GM19397 (cell line): Measurements from ENCODE around the gene MAP2K4.

Source experiments
- ATAC-seq: cut with Tn5 transposase; IDR thresholded peaks from one replicate; pipeline ENCODE4 v1.9.1; 2021; ENCODE audit warnings: mild to moderate bottlenecking, moderate library complexity; ENCODE audit not compliant: unreplicated experiment

The MAP2K4 gene

DNA sequence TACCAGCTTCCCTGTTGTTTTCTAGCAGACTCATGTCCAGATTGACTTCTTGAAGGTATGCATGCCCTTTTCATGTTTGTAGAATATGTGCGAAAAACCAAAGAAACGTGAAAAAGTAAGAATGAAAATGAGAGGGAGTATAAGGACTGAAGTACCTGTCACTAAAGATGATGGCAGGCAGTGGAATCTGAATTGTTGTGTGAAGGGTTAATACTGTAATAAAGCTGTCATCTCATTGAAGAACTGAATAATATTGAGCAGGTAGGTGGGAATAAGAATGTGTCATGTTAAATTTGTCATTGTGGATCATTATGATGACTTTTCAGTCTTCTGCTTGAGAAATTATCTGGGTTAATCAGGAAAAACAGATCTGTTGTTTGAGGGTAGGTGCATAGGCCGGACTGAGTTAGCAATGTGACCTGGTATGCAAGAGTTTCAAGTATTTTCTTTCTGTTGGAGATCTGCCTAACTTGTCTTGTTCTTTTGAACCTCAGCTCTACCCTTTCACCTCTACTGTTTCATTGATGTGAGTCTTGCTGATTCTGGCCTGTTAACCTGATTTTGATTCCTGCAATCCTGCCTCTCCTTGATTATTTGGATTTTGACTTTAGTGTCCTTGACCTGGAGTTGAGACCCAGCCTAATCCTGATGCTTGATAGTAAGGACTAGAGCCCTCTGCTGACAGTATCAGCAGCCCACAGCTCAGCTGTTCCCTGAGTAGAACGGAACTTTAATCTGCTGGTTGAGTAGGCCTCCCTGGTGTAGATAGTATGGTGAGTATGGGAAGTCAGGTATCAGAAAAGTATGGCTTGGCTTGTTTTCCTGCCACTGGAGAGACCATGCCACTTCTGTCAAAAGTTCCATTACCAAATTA lies 64.6 kb downstream of the MAP2K4 start:
- no peak for ATAC-seq

DNA sequence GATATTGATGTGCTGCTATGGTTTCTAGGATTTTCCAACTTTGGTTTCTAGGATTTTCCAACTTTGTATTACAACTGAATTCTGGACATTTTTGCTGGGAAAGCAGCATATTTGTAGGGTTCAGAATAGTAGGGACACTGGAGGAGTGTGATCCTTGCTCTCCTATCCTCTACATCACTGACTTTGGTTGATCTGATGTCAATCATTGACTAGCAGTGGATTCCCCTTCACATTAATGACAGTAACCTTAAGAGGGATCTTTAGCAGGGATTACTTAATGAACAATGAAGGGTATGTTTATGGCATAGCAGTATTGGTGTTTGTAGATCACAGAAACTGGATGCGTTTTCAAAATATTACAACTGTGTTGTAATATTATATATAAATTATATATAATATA lies 67.4 kb downstream of the MAP2K4 start:
- ATAC-seq: no peak

DNA sequence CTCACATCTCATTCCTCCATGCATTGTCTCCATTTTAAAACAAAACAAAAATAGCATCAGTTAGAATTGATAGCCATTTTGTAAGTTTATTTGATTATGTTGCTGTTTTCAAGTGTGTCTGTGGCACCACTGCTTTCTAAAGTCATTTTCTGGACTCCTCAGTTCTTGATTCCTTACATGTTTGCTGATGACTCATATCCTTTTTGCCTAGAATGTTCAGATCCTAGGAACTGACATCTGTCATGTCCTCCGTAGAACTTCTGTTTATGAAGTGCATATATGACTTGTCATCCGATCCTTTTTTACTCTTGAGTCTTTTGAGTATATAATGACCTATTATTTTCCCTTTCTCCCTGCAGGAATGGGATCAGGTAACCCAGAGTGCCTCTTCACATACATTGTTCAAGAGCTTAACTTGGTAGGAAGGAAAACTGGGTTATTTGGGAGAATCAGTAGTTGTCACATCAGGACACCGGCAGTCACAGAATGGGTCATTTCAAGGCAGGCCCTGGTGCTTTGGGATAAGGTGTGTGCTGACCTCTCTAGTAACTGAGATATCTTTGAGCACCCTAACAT lies 69.2 kb downstream of the MAP2K4 start:
- no peak for ATAC-seq

DNA sequence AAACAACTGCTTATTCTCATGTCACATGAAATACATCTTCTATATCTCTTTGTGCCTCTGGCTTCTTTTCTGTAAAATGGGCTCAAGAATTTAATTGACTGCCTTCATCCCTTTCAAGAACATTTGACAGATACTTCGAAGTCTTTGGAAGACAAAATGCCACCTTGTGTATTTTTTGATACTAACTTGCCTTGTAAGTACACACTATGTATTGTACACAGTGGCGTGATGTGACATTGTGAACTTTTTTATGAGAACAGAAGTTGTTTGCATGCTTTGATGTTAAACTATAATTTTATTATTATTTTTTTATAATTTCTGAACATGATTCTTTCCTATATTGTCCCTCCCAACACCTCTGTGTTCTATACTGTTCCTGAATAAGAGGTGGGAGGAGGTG lies 73.7 kb downstream of the MAP2K4 start:
- no peak for ATAC-seq

DNA sequence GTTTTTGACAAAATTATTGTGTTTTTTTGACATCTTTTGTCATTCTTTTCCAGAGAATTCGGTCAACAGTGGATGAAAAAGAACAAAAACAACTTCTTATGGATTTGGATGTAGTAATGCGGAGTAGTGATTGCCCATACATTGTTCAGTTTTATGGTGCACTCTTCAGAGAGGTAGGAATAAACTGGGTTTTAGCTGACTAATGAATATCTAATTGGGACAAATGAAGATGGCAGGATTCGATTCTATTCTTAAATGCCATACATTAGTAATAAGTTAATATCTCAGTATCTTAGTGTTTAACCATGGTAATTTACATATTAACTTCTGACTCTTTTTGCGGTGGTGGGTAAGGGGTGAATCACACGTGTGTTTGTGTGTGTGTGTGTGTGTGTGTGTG lies 74.8 kb downstream of the MAP2K4 start:
- no peak for ATAC-seq

DNA sequence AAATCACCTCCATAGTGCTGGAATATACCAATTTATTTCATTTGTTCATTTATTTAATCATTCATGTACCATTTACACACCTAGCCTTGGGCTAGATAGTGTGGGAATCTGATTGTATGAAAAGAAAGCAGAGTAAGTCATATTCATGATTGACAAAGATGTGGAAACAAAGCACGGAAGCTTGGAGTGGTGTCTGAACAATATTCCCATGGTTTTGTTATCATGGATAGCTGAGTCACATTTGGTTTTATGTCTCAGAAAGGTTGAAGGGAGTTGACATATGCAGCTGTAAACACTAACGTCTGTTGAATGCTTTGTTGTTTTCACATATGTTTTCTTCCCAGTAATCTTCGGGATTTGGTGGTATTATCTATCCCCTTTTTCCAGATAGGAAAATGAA lies 76.6 kb downstream of the MAP2K4 start:
- no peak for ATAC-seq

DNA sequence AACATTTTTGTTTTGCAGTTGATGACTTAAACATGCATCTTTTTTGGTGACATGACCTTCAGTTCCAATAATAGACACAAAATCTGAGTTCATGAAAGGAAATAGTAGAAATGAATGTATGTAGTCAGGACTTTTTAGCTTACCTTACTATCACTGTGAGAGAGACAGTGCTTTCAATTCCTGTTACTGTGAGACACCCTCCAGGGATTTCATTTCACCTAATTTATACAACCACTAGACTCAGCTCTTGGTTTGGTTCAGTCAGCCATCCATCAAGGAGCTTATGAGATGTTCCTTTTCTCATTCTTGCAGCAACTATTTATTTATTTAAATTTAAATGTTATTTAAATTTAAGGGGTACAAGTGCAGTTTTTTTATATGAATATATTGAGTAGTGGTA lies 77.9 kb downstream of the MAP2K4 start:
- peak; percentile 89 for ATAC-seq

DNA sequence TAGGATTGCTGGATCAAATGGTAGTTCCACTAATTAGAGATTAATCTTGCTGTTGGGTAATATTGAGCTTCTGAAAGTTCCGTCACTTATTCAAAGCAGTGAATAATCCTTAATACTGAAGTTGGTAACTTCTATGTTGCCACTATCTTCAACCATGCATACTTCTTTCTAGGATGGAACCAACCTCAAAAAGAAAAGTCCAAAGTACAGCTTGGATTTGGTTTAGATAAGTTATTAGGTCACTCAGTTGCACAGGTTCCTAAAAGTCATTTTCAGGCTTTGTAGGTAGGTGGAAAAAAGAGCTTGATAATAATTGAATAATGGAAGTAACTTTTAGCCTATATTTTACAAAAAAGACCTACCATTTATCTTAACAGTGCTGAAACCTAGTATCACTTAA lies 78.7 kb downstream of the MAP2K4 start:
- no peak for ATAC-seq

DNA sequence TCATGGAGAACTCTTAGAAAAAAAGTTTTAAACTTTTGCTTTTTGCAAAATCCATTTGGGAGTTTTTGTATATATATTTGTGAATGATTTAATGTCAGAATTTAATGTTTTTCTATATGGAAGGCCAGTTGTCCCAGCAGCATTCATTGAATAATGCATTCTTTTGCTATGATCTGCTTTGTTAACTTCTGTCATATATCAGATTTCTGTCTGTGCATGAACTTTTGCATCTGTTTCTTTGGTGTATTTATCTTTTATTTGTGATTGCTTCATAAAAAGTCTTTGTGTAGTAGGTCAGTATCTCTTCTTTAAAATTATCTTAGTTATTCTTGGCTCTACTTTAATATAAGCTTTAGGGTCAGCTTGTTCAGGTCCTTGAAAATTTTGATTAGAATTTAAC lies 84.2 kb downstream of the MAP2K4 start:
- ATAC-seq: no peak

DNA sequence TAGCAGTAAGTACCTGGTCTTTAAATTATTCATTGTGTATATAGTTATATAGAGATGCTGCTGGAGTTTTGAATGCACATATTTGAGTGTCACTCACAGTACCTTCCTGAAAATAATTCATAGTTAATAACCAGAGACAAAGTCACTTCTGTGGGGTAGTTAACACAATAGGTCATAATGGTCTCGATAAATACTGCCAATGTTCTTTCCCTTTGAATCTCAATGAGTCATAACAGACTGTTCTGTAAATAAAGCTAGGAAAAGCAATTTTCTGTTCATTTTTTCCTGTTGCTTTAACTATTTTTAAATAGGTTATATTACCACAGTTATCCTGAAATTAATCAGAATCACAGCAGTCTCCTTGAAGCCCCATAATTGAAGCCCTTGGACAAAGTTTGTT lies 87.2 kb downstream of the MAP2K4 start:
- no peak for ATAC-seq

DNA sequence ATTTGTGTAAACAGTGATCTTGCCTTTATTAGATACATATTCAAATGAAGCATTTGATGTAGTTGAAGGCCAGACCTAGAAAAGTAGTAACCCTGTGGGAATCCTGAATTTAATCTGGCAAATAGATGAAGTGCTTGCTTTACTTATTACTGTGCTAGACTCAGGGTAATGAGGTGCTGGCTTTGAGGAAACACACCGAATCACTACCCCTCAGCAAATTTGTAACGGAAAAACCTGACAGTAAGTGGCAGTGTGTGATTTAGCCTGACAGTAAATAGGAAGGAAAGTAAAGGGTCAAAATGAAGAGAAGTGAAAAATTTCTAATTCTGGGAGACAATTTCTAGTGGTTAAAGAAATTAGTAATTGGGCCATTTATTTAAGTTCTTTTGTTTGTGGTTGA lies 90.2 kb downstream of the MAP2K4 start:
- ATAC-seq: no peak

DNA sequence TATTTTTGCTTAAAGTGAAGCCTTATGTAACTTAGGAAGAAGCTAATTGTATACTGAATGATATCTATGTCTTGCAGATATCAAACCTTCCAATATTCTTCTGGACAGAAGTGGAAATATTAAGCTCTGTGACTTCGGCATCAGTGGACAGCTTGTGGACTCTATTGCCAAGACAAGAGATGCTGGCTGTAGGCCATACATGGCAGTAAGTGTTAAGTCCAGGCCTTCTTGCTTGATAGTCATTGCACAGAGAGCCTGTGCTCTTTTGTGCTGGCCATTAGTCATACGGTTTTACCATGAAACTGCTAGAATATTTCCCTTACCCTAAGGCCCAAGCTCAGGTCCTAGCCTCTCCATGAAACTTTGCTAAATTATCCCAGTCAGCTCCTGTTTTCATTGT lies 92.5 kb downstream of the MAP2K4 start:
- ATAC-seq: no peak

DNA sequence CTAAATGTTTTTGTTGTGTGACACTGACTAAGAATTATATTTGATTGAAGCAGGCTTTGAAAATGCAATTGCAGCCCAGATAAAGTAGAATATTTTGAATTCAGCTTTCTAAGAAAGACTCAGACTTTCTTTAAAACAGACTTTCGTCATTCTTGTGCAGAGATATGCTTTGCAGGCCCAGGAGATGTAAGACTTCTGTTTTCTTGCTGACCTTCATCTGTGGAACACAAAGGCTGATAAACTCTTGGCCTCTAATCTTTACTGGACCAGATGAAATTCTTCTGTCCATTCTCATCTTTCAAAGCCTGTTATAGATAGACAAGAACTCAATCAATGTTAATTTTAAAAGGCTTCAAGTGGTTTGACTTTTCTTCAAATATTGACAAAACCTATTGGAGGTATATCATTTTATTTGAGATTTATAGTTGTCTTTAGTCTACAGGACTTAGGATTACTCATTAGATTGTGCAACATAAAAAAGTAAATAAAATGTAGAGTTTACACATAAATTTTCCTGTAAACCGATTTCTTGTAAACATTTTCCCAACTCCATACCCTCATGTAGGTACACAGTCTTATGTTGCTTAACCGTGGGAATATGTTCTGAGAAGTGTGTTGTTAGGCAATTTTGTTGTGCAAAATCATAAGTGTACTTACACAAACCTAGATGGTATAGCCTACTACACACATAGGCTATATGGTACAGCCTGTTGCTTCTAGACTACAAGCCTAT lies 94.2 kb downstream of the MAP2K4 start:
- no peak for ATAC-seq

DNA sequence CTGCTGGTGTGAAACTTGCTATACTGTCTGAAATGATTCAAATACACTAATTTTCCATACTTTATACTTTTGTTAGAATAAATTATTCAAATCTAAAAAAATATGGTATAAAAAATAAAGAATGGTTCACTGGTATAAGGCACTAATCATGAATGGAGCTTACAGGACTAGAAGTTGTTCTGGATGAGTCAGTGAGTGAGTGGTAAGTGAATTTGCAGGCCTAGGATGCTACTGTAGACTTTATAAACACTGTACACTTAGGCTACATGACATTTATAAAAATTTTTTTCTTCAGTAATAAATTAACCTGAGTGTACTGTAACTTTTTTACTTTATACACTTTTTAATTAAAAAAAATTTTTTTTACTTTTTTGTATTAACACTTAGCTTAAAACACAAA lies 95.5 kb downstream of the MAP2K4 start:
- no peak for ATAC-seq

DNA sequence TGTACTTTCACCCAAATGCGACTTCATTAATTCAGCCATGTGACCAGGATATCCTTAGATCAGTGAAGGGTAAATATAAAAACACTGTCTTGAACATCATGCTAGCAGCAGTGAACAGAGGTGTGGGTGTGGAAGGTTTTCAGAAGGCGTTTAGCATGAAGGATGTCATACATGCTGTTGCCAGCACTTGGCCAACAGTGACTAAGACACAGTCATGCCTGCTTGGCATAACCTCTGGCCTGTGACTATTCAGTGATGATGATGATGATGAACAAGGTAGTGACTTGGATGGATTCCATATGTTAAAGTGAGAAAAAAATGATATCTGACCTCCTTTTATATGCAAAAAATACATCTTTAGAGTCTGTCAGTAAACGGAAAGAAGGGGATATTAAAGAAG lies 97.9 kb downstream of the MAP2K4 start:
- no peak for ATAC-seq

DNA sequence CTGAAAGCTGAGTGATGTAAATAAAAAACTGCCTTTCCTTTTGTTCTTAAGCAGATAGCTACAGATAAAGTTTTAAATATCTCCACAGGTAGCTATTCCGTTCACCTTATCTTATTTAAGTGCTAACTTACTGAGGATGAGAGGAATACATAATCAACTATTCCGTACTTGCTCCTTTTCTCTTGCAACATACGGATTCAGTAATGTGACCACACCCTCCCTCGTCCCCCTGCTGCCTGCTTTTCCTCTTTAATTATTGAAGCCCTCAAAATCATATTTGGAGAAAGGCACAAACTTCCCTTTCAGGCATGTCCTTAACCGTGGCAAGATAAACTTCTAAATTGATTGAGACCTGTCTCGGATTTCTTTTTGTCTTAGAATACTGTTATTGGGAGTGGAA lies 101.4 kb downstream of the MAP2K4 start:
- no peak for ATAC-seq

DNA sequence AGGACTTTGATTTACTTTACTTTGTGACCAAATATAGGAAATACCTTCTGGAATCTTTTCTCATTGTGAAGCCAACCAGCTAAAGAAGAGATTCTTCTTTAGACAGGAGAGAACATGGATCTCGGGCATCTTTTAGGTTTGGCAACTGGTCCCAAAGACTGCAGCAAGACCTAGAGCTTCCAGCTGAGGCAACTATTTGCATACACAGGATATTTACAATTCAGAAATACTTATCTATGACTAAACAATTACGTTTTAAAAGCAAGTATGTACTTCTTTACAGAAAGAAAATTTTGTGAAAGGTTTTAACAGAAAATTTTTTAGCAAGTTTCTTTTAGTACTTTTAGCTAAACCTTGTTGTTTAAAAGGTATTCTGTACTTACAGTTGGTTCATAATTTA lies 106.5 kb downstream of the MAP2K4 start:
- ATAC-seq: no peak

DNA sequence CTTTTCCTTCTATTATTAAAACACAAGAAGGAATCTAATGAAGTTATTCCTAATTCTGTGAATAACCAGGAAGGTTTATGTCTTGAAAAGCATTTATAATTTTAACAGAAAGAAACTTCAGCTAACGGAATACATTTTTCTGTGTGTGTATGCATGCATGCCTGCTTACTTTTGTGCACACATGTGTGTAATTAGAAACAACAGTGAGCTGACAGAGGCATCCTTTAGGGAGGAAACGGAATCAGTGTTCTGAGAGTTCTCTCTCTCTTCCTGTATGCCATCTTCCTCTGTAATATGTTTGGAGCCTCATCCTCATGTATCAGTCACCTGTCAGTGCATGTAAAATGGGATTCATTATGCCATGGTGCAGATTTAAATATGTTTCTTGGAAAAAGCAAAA lies 107.0 kb downstream of the MAP2K4 start:
- ATAC-seq: no peak

DNA sequence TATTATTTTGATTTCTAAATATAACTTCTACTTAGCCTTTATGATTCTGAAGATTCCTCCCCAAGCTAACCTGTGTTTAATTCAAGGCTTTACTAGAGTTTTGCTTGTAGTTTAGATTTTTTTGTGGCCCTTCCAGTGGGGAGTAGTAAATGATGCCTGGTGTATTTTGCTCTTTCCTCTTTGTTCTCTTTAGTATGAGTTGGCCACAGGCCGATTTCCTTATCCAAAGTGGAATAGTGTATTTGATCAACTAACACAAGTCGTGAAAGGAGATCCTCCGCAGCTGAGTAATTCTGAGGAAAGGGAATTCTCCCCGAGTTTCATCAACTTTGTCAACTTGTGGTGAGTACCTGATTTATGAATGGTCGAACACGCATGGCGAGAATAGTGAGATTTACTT lies 108.3 kb downstream of the MAP2K4 start:
- ATAC-seq: no peak

DNA sequence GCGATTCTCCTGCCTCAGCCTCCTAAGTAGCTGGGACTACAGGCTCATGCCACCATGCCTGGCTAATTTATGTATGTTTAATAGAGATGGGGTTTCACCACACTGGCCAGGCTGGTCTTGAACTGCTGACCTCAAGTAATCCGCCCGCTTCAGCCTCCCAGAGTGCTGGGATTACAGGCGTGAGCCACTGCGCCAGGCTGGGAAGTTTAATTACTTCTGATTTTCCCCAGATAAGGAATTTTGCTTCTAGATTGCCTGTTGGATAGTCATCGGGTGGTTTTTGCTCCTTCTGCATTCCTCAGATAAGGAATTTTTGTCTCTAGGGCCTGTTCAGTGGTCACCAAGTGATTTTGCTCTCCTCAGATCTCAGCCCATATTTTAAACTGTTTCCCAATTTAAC lies 112.5 kb downstream of the MAP2K4 start:
- no peak for ATAC-seq

DNA sequence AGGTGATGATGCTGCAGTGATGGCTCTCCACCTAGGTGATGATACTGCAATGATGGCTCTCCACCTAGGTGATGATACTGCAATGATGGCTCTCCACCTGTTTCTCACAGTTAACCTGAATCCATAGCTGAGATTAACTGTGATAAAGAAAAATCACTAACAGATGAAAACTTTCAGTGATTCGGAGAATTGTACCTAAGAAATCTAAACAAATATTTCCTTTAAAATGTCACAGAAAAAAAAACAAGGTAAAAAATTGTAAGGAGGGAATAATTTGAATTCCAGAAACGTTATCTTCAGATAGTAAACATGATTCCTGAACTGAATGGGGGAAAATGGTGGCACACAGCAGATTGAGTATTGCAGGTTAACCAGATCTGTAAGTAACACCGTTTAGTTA lies 113.4 kb downstream of the MAP2K4 start:
- ATAC-seq: no peak

DNA sequence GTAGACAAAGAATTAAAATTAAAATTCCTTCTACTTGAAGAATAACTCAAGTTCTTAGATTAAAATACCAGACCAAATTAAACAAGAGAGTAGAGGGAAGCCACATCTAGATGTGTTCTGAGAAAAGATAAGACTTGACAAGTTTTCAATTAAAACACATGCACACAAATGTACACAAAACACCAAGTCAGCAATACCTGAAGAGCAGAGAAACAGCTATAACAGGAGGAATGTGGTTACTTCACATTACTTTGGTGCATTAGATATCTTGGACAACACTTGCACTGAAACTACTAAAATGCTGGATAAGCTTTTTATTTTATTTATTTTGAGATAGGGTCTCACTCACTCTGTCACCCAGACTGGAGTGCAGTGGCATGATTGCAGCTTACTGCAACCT lies 113.9 kb downstream of the MAP2K4 start:
- ATAC-seq: no peak
